WTC11 (cell line): ENCODE data around the gene CLEC9A. TPM values are rescaled to one million over a fixed set of nuclear protein-coding genes. Genes with fewer than 3 reads are reported as not detected.

Experiments
- ATAC-seq: fragments of 200-7000 bp; cut with Tn5 transposase; 2 replicates; pipeline ENCODE4 v1.10.0; 2021; ENCODE audit warnings: mild to moderate bottlenecking, moderate library complexity
- CTCF ChIA-PET: fragments of 300-600 bp; sonication (Branson Sonifier 250); formaldehyde crosslinking; loops from one replicate; lab custom pipeline; 2021; ENCODE audit warnings: antibody characterized with exemption; lab: Charles Lee
- POLR2A ChIA-PET: fragments of 350-600 bp; sonication (Branson Sonifier 250); formaldehyde crosslinking; loops from one replicate; lab custom pipeline; 2021; ENCODE audit warnings: antibody characterized with exemption; lab: Charles Lee
- DNase-seq: peaks from one replicate; pipeline ENCODE4 v3.0.0; 2021; ENCODE audit warnings: low spot score
- H3K27ac Mint-ChIP-seq: 2 replicates; pipeline ENCODE4 v1.8.0; 2021; ENCODE audit warnings: mixed read lengths
- H3K27me3 Mint-ChIP-seq: 2 replicates; pipeline ENCODE4 v1.8.0; 2021; ENCODE audit warnings: low read depth, mild to moderate bottlenecking, moderate library complexity, mixed read lengths
- H3K36me3 Mint-ChIP-seq: 2 replicates; pipeline ENCODE4 v1.8.0; 2021; ENCODE audit warnings: mixed read lengths
- H3K4me1 Mint-ChIP-seq: 2 replicates; pipeline ENCODE4 v1.8.0; 2022; ENCODE audit warnings: mixed read lengths
- H3K4me3 Mint-ChIP-seq: 2 replicates; pipeline ENCODE4 v1.8.0; 2021; ENCODE audit warnings: mild to moderate bottlenecking, moderate library complexity, mixed read lengths
- H3K9me3 Mint-ChIP-seq: 2 replicates; pipeline ENCODE4 v1.8.0; 2021; ENCODE audit warnings: mixed read lengths
- CREM ChIP-seq: sonication (generic); formaldehyde crosslinking; IDR thresholded peaks from 2 replicates; pipeline ENCODE4 v1.8.1; 2022; ENCODE audit warnings: mild to moderate bottlenecking, missing genetic modification reagents, moderate library complexity
- ETV6 ChIP-seq: sonication (generic); formaldehyde crosslinking; IDR thresholded peaks from 2 replicates; pipeline ENCODE4 v1.8.1; 2022; ENCODE audit warnings: mild to moderate bottlenecking, missing genetic modification reagents
- GRHL2 ChIP-seq: fragments of 250-450 bp; sonication (Bioruptor Pico); IDR thresholded peaks from 2 replicates; pipeline ENCODE4 v1.8.0; 2022; ENCODE audit warnings: mild to moderate bottlenecking, moderate library complexity; ENCODE audit not compliant: insufficient replicate concordance, severe bottlenecking
- MXD4 ChIP-seq: fragments of 250-450 bp; sonication (Bioruptor Pico); IDR thresholded peaks from 2 replicates; pipeline ENCODE4 v1.8.0; 2021; ENCODE audit warnings: mild to moderate bottlenecking, moderate library complexity, borderline replicate concordance
- NFATC4 ChIP-seq: fragments of 250-450 bp; sonication (Bioruptor Pico); IDR thresholded peaks from 2 replicates; pipeline ENCODE4 v1.9.0; 2021; ENCODE audit warnings: mild to moderate bottlenecking
- SP1 ChIP-seq: sonication (generic); formaldehyde crosslinking; conservative IDR thresholded peaks from 2 replicates; pipeline ENCODE4 v1.8.1; 2022; ENCODE audit warnings: missing genetic modification reagents
- total RNA-seq: library from RNA; stranded (reverse); gene quantifications from 3 replicates; pipeline ENCODE4 v1.2.3, GENCODE V29; 2021
- TF ChIP-seq, protein P1 (sequence below): sonication (generic); formaldehyde crosslinking; IDR thresholded peaks from 2 replicates; pipeline ENCODE4 v1.8.1; 2023; ENCODE audit warnings: mild to moderate bottlenecking, missing genetic modification reagents, borderline replicate concordance
- TF ChIP-seq, protein P2 (sequence below): sonication (generic); formaldehyde crosslinking; IDR thresholded peaks from 2 replicates; pipeline ENCODE4 v1.8.1; 2023; ENCODE audit warnings: mild to moderate bottlenecking, moderate library complexity, missing genetic modification reagents
- TF ChIP-seq, protein P3 (sequence below): fragments of 200-600 bp; IDR thresholded peaks from 2 replicates; pipeline ENCODE4 v1.8.0; 2022; ENCODE audit warnings: antibody characterized with exemption
- TF ChIP-seq, protein P4 (sequence below): fragments of 250-450 bp; sonication (Bioruptor Pico); IDR thresholded peaks from 2 replicates; pipeline ENCODE4 v1.9.0; 2021; ENCODE audit warnings: mild to moderate bottlenecking
- TF ChIP-seq, protein P5 (sequence below): sonication (generic); formaldehyde crosslinking; IDR thresholded peaks from 2 replicates; pipeline ENCODE4 v1.8.1; 2022; ENCODE audit warnings: mild to moderate bottlenecking, missing genetic modification reagents, moderate library complexity, borderline replicate concordance
- TF ChIP-seq, protein P6 (sequence below): fragments of 250-450 bp; sonication (Bioruptor Pico); IDR thresholded peaks from 2 replicates; pipeline ENCODE4 v2.1.2; 2022; ENCODE audit warnings: mild to moderate bottlenecking, moderate library complexity
- TF ChIP-seq, protein P7 (sequence below): fragments of 250-450 bp; sonication (Bioruptor Pico); IDR thresholded peaks from 2 replicates; pipeline ENCODE4 v1.9.0; 2021; ENCODE audit warnings: mild to moderate bottlenecking
- TF ChIP-seq, protein P8 (sequence below): sonication (generic); formaldehyde crosslinking; IDR thresholded peaks from 2 replicates; pipeline ENCODE4 v1.8.0; 2022; ENCODE audit warnings: mild to moderate bottlenecking, missing genetic modification reagents
- TF ChIP-seq, protein P9 (sequence below): fragments of 250-450 bp; sonication (Bioruptor Pico); IDR thresholded peaks from 2 replicates; pipeline ENCODE4 v1.8.0; 2021; ENCODE audit warnings: mild to moderate bottlenecking
- TF ChIP-seq, protein P10 (sequence below): sonication (generic); formaldehyde crosslinking; IDR thresholded peaks from 2 replicates; pipeline ENCODE4 v1.8.1; 2022; ENCODE audit warnings: low read depth, mild to moderate bottlenecking, moderate library complexity, missing genetic modification reagents, borderline replicate concordance

The CLEC9A gene
- total RNA-seq, 1 experiment from 2014 or later, result not detected

DNA sequence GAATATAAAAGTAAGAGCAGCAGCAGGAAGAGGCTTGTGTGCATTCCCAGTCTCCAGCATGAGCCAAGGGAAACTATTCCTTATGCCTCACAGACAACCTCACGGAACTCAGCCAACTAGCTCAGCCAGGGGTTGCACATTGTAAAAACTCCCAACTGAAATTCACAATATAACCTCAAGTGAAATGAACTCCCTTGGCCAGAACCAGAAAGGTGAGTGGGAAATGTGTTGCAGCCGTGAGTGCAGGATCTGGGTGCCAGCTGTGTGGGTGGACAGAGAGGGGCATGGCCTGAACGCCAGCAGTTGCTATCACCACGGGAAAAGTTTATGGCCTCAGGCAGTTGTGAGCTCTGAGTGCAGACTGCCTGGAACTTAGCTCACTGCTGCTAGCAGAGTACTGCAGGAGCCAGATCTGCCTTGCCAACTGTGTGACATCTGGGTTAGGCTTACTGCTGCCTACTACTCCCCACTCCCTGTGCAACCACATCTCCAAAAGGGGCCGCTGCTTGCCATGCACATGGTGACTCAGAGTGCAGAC is 70.6 kb downstream of the CLEC9A start (continued):
- TF ChIP-seq, protein P1, sequence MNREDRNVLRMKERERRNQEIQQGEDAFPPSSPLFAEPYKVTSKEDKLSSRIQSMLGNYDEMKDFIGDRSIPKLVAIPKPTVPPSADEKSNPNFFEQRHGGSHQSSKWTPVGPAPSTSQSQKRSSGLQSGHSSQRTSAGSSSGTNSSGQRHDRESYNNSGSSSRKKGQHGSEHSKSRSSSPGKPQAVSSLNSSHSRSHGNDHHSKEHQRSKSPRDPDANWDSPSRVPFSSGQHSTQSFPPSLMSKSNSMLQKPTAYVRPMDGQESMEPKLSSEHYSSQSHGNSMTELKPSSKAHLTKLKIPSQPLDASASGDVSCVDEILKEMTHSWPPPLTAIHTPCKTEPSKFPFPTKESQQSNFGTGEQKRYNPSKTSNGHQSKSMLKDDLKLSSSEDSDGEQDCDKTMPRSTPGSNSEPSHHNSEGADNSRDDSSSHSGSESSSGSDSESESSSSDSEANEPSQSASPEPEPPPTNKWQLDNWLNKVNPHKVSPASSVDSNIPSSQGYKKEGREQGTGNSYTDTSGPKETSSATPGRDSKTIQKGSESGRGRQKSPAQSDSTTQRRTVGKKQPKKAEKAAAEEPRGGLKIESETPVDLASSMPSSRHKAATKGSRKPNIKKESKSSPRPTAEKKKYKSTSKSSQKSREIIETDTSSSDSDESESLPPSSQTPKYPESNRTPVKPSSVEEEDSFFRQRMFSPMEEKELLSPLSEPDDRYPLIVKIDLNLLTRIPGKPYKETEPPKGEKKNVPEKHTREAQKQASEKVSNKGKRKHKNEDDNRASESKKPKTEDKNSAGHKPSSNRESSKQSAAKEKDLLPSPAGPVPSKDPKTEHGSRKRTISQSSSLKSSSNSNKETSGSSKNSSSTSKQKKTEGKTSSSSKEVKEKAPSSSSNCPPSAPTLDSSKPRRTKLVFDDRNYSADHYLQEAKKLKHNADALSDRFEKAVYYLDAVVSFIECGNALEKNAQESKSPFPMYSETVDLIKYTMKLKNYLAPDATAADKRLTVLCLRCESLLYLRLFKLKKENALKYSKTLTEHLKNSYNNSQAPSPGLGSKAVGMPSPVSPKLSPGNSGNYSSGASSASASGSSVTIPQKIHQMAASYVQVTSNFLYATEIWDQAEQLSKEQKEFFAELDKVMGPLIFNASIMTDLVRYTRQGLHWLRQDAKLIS (CRISPR knock-in tag), result no peak
- TF ChIP-seq, protein P2, sequence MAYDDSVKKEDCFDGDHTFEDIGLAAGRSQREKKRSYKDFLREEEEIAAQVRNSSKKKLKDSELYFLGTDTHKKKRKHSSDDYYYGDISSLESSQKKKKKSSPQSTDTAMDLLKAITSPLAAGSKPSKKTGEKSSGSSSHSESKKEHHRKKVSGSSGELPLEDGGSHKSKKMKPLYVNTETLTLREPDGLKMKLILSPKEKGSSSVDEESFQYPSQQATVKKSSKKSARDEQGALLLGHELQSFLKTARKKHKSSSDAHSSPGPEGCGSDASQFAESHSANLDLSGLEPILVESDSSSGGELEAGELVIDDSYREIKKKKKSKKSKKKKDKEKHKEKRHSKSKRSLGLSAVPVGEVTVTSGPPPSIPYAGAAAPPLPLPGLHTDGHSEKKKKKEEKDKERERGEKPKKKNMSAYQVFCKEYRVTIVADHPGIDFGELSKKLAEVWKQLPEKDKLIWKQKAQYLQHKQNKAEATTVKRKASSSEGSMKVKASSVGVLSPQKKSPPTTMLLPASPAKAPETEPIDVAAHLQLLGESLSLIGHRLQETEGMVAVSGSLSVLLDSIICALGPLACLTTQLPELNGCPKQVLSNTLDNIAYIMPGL (CRISPR knock-in tag), result no peak
- TF ChIP-seq, protein P3, sequence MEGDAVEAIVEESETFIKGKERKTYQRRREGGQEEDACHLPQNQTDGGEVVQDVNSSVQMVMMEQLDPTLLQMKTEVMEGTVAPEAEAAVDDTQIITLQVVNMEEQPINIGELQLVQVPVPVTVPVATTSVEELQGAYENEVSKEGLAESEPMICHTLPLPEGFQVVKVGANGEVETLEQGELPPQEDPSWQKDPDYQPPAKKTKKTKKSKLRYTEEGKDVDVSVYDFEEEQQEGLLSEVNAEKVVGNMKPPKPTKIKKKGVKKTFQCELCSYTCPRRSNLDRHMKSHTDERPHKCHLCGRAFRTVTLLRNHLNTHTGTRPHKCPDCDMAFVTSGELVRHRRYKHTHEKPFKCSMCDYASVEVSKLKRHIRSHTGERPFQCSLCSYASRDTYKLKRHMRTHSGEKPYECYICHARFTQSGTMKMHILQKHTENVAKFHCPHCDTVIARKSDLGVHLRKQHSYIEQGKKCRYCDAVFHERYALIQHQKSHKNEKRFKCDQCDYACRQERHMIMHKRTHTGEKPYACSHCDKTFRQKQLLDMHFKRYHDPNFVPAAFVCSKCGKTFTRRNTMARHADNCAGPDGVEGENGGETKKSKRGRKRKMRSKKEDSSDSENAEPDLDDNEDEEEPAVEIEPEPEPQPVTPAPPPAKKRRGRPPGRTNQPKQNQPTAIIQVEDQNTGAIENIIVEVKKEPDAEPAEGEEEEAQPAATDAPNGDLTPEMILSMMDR, result no peak
- no peak for TF ChIP-seq MXD4 (CRISPR knock-in tag)
- TF ChIP-seq, protein P4, sequence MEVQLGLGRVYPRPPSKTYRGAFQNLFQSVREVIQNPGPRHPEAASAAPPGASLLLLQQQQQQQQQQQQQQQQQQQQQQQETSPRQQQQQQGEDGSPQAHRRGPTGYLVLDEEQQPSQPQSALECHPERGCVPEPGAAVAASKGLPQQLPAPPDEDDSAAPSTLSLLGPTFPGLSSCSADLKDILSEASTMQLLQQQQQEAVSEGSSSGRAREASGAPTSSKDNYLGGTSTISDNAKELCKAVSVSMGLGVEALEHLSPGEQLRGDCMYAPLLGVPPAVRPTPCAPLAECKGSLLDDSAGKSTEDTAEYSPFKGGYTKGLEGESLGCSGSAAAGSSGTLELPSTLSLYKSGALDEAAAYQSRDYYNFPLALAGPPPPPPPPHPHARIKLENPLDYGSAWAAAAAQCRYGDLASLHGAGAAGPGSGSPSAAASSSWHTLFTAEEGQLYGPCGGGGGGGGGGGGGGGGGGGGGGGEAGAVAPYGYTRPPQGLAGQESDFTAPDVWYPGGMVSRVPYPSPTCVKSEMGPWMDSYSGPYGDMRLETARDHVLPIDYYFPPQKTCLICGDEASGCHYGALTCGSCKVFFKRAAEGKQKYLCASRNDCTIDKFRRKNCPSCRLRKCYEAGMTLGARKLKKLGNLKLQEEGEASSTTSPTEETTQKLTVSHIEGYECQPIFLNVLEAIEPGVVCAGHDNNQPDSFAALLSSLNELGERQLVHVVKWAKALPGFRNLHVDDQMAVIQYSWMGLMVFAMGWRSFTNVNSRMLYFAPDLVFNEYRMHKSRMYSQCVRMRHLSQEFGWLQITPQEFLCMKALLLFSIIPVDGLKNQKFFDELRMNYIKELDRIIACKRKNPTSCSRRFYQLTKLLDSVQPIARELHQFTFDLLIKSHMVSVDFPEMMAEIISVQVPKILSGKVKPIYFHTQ (CRISPR knock-in tag), result no peak
- TF ChIP-seq, protein P5, sequence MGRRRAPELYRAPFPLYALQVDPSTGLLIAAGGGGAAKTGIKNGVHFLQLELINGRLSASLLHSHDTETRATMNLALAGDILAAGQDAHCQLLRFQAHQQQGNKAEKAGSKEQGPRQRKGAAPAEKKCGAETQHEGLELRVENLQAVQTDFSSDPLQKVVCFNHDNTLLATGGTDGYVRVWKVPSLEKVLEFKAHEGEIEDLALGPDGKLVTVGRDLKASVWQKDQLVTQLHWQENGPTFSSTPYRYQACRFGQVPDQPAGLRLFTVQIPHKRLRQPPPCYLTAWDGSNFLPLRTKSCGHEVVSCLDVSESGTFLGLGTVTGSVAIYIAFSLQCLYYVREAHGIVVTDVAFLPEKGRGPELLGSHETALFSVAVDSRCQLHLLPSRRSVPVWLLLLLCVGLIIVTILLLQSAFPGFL, result no peak
- TF ChIP-seq, protein P6, sequence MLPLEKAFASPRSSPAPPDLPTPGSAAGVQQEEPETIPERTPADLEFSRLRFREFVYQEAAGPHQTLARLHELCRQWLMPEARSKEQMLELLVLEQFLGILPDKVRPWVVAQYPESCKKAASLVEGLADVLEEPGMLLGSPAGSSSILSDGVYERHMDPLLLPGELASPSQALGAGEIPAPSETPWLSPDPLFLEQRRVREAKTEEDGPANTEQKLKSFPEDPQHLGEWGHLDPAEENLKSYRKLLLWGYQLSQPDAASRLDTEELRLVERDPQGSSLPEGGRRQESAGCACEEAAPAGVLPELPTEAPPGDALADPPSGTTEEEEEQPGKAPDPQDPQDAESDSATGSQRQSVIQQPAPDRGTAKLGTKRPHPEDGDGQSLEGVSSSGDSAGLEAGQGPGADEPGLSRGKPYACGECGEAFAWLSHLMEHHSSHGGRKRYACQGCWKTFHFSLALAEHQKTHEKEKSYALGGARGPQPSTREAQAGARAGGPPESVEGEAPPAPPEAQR, result no peak
- TF ChIP-seq, protein P7, sequence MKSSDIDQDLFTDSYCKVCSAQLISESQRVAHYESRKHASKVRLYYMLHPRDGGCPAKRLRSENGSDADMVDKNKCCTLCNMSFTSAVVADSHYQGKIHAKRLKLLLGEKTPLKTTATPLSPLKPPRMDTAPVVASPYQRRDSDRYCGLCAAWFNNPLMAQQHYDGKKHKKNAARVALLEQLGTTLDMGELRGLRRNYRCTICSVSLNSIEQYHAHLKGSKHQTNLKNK, result no peak
- TF ChIP-seq, protein P8, sequence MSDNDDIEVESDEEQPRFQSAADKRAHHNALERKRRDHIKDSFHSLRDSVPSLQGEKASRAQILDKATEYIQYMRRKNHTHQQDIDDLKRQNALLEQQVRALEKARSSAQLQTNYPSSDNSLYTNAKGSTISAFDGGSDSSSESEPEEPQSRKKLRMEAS, result no peak
- TF ChIP-seq NFATC4 (CRISPR knock-in tag), result no peak

DNA sequence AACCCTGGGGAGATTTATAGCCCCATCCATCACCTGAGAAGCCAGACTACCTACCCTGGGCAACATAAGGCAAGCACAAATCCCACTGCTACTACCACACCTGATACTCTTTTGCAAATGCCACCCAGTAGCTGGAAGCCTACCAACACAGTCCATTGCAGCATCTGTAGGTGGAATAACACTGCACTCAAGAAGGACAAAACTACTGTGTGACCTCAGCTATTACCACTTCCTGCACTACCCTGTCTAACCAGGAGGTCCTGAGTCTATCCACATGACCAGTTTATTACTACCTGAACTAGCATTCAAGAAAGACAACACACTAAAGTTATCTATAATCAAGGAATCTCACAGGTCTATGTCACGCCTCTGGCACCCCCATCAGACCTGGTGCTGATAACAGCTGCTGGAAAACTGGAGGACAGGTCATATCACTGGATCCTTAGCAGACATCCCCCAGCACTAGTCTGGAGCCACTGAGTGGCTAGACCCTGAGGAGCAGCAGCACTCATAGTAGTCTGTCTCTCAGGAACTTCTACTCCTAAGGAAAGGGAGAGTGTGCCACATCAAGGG is 71.3 kb downstream of the CLEC9A start:
- Mint-ChIP-seq H3K27ac (no peak overlapping the region), H3K4me1 (peaks cover 12% of the 10 kb centered on the region), H3K4me3 (no peak overlapping the region), H3K9me3 (peaks cover 10% of the 10 kb centered on the region), H3K27me3 (0 out of 2 replicates have a peak, but pooled peaks cover 4% of the 10 kb centered on the region), H3K36me3 (peaks cover 5% of the 10 kb centered on the region; the same call in 1 of the 2 replicates)
- TF ChIP-seq, protein P9, sequence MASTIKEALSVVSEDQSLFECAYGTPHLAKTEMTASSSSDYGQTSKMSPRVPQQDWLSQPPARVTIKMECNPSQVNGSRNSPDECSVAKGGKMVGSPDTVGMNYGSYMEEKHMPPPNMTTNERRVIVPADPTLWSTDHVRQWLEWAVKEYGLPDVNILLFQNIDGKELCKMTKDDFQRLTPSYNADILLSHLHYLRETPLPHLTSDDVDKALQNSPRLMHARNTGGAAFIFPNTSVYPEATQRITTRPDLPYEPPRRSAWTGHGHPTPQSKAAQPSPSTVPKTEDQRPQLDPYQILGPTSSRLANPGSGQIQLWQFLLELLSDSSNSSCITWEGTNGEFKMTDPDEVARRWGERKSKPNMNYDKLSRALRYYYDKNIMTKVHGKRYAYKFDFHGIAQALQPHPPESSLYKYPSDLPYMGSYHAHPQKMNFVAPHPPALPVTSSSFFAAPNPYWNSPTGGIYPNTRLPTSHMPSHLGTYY (CRISPR knock-in tag), result no peak
- TF ChIP-seq ETV6 (no peak), CREM (CRISPR knock-in tag) (no peak), SP1 (CRISPR knock-in tag) (no peak), GRHL2 (CRISPR knock-in tag) (no peak)
- TF ChIP-seq, protein P10, sequence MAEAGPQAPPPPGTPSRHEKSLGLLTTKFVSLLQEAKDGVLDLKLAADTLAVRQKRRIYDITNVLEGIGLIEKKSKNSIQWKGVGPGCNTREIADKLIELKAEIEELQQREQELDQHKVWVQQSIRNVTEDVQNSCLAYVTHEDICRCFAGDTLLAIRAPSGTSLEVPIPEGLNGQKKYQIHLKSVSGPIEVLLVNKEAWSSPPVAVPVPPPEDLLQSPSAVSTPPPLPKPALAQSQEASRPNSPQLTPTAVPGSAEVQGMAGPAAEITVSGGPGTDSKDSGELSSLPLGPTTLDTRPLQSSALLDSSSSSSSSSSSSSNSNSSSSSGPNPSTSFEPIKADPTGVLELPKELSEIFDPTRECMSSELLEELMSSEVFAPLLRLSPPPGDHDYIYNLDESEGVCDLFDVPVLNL (CRISPR knock-in tag), result no peak
- ChIA-PET POLR2A (no interaction called here), CTCF (no interaction called here)
- ATAC-seq, result no peak
- no peak for DNase-seq
